IMR-90 (cell line): ENCODE data around the gene MCCD1. TPM values are rescaled to one million over a fixed set of nuclear protein-coding genes. Genes with fewer than 3 reads are reported as not detected.
"Not testable (repeated sequence)": the region's sequence is repeated elsewhere in the genome, so short reads cannot be mapped to it uniquely, and the experiment has no call there.

Experiments used
- ATAC-seq: fragments of 200-7000 bp; cut with Tn5 transposase; 2 replicates; pipeline ENCODE4 v1.9.1; 2020; ENCODE audit warnings: low read depth, mild to moderate bottlenecking, moderate library complexity
- BruUV-seq: library from RNA; stranded (reverse); fragments of 400-500 nt; replicated peaks from 2 replicates; lab custom pipeline; 2021; lab: Mats Ljungman, UMichigan
- CTCF ChIA-PET: fragments of 300-600 bp; formaldehyde crosslinking; extraction: SDS; loops from one replicate; lab custom pipeline; 2021; ENCODE audit warnings: antibody characterized with exemption; lab: Yijun Ruan, JAX
- POLR2A ChIA-PET: fragments of 300-600 bp; sonication (Branson Sonifier 250); formaldehyde crosslinking; loops from one replicate; lab custom pipeline; 2022; ENCODE audit warnings: antibody characterized with exemption; ENCODE audit not compliant: unreplicated experiment; lab: Charles Lee
- DNase-seq: peaks from one replicate; pipeline ENCODE4 v3.0.0; 2013
- H2AFZ ChIP-seq: replicated peaks from 2 replicates; pipeline ENCODE3; 2013; ENCODE audit warnings: low read length, mild to moderate bottlenecking; ENCODE audit not compliant: poor library complexity
- H2AK5ac ChIP-seq: 2 replicates; pipeline ENCODE4 v1.6.1; 2013; ENCODE audit warnings: low read depth, low read length, inconsistent platforms
- H2AK9ac ChIP-seq: replicated peaks from 2 replicates; pipeline ENCODE3; 2013; ENCODE audit warnings: mild to moderate bottlenecking, low read depth, low read length, moderate library complexity; ENCODE audit not compliant: poor library complexity
- H2BK120ac ChIP-seq: 2 replicates; pipeline ENCODE4 v1.6.1; 2013; ENCODE audit warnings: low read depth, low read length, inconsistent platforms
- H2BK15ac ChIP-seq: 3 replicates; pipeline ENCODE4 v1.6.1; 2013; ENCODE audit warnings: low read depth, low read length, inconsistent platforms
- H2BK20ac ChIP-seq: 2 replicates; pipeline ENCODE4 v1.6.1; 2013; ENCODE audit warnings: low read depth, mild to moderate bottlenecking, inconsistent platforms, low read length, moderate library complexity
- H2BK5ac ChIP-seq: 2 replicates; pipeline ENCODE4 v1.6.1; 2013; ENCODE audit warnings: mild to moderate bottlenecking, low read depth, low read length, inconsistent platforms; ENCODE audit not compliant: poor library complexity, severe bottlenecking
- H3K14ac ChIP-seq: replicated peaks from 2 replicates; pipeline ENCODE4 v1.6.1; 2013; ENCODE audit warnings: low read depth, low read length, inconsistent platforms
- H3K18ac ChIP-seq: 2 replicates; pipeline ENCODE4 v1.6.1; 2013; ENCODE audit warnings: low read depth, low read length, control low read depth
- H3K23ac ChIP-seq: 2 replicates; pipeline ENCODE4 v1.6.1; 2013; ENCODE audit warnings: low read depth, low read length, inconsistent platforms
- H3K27ac ChIP-seq: 2 replicates; pipeline ENCODE4 v1.5.1; 2013; ENCODE audit warnings: mild to moderate bottlenecking, control low read depth, low read length; ENCODE audit not compliant: insufficient read depth
- H3K27me3 ChIP-seq: 2 replicates; pipeline ENCODE4 v1.6.1; 2013; ENCODE audit warnings: low read length; ENCODE audit not compliant: control insufficient read depth, insufficient read depth
- H3K36me3 ChIP-seq: 2 replicates; pipeline ENCODE4 v1.6.1; 2013; ENCODE audit warnings: low read length, mixed read lengths; ENCODE audit not compliant: control insufficient read depth, insufficient read depth
- H3K4ac ChIP-seq: 2 replicates; pipeline ENCODE4 v1.6.1; 2013; ENCODE audit warnings: low read depth, low read length, inconsistent platforms
- H3K4me1 ChIP-seq: 2 replicates; pipeline ENCODE4 v1.6.1; 2013; ENCODE audit warnings: low read length, mixed read lengths; ENCODE audit not compliant: control insufficient read depth, insufficient read depth
- H3K4me2 ChIP-seq: 2 replicates; pipeline ENCODE4 v1.6.1; 2013; ENCODE audit warnings: low read depth, mild to moderate bottlenecking, control low read depth, low read length, moderate library complexity
- H3K4me3 ChIP-seq: 2 replicates; pipeline ENCODE4 v1.5.1; 2013; ENCODE audit warnings: low read depth, mild to moderate bottlenecking, control low read depth, low read length, moderate library complexity; ENCODE audit not compliant: insufficient read depth
- H3K56ac ChIP-seq: 2 replicates; pipeline ENCODE4 v1.6.1; 2013; ENCODE audit warnings: low read length, inconsistent platforms; ENCODE audit not compliant: insufficient read depth; ENCODE audit errors: extremely low read depth
- H3K79me1 ChIP-seq, 2 experiments: 2 replicates each; pipeline ENCODE4 v1.6.1; 2013; ENCODE audit warnings: low read length in 2 of 2, inconsistent platforms in 1 of 2, low read depth in 1 of 2
- H3K9ac ChIP-seq: 2 replicates; pipeline ENCODE4 v1.6.1; 2013; ENCODE audit warnings: low read depth, low read length, control low read depth
- H3K9me1 ChIP-seq: 2 replicates; pipeline ENCODE4 v1.6.1; 2013; ENCODE audit warnings: low read length, inconsistent platforms; ENCODE audit not compliant: insufficient read depth
- H3K9me3 ChIP-seq: 2 replicates; pipeline ENCODE4 v1.6.1; 2013; ENCODE audit warnings: low read length; ENCODE audit not compliant: control insufficient read depth, insufficient read depth
- H4K20me1 ChIP-seq: 2 replicates; pipeline ENCODE4 v1.6.1; 2013; ENCODE audit warnings: low read length, inconsistent platforms; ENCODE audit not compliant: insufficient read depth
- H4K5ac ChIP-seq: 2 replicates; pipeline ENCODE4 v1.6.1; 2013; ENCODE audit warnings: mild to moderate bottlenecking, low read depth, low read length, control low read depth
- H4K8ac ChIP-seq, 2 experiments: 2 replicates each; pipeline ENCODE4 v1.6.1; 2013; ENCODE audit warnings: low read depth in 2 of 2, low read length in 2 of 2, control low read depth in 1 of 2, inconsistent platforms in 1 of 2
- H4K91ac ChIP-seq: 2 replicates; pipeline ENCODE4 v1.6.1; 2013; ENCODE audit warnings: low read depth, low read length, inconsistent platforms; ENCODE audit not compliant: insufficient read depth
- CEBPB ChIP-seq: IDR thresholded peaks from 2 replicates; pipeline ENCODE4 v1.6.1; 2012; ENCODE audit warnings: low read depth, low read length, improper control_type of control experiment
- RCOR1 ChIP-seq: IDR thresholded peaks from 2 replicates; pipeline ENCODE4 v1.6.1; 2012; ENCODE audit warnings: mild to moderate bottlenecking, low read length, improper control_type of control experiment; ENCODE audit not compliant: insufficient replicate concordance
- SMC3 ChIP-seq: fragments of 150-350 bp; IDR thresholded peaks from 2 replicates; pipeline ENCODE4 v1.6.1; 2016; ENCODE audit warnings: low read depth, mild to moderate bottlenecking, antibody characterized with exemption, low read length, moderate library complexity
- WGBS, 2 experiments: methylation state at CpG; one replicate each; pipeline versions ENCODE4 v1.1.5 to v1.1.7; 2013; ENCODE audit warnings: missing lambda C conversion rate in 2 of 2; ENCODE audit not compliant: insufficient read length in 1 of 2; ENCODE audit errors: extremely low coverage in 2 of 2; 5-methylcytosine and 5-hydroxymethylcytosine counted together
- dilution Hi-C: fragments of 300-500 bp; cut with HindIII; formaldehyde crosslinking; loops from one replicate; pipeline ENCODE4 v1.14.3; 2018; ENCODE audit warnings: low sequenced_read_pairs; ENCODE audit not compliant: unreplicated experiment
- in situ Hi-C: fragments of 300-500 bp; cut with MboI; formaldehyde crosslinking; loops from 3 replicates; pipeline ENCODE4 v1.14.3; 2019; ENCODE audit warnings: low sequenced_read_pairs, inconsistent platforms, mixed read lengths
- intact Hi-C: fragments of 100-400 bp; cut with micrococcal nuclease; formaldehyde crosslinking; loops from 2 replicates; pipeline ENCODE4 v1.10.0; 2022
- polyA plus RNA-seq, 3 experiments: library from polyadenylated mRNA; depleted of rRNA; stranded (reverse); fragments of >200 nt; gene quantifications; 2 replicates each; pipeline ENCODE4 v1.2.3, GENCODE V29; 2012; ENCODE audit warnings: low replicate concordance in 1 of 3
- total RNA-seq: library from RNA; depleted of rRNA; stranded (reverse); fragments of >200 nt; gene quantifications from 2 replicates; pipeline ENCODE4 v1.2.3, GENCODE V29; 2012

The MCCD1 gene
- total and polyA plus RNA-seq, 2 of the 4 experiments (the other 2 are of a cell fraction): not detected

DNA sequence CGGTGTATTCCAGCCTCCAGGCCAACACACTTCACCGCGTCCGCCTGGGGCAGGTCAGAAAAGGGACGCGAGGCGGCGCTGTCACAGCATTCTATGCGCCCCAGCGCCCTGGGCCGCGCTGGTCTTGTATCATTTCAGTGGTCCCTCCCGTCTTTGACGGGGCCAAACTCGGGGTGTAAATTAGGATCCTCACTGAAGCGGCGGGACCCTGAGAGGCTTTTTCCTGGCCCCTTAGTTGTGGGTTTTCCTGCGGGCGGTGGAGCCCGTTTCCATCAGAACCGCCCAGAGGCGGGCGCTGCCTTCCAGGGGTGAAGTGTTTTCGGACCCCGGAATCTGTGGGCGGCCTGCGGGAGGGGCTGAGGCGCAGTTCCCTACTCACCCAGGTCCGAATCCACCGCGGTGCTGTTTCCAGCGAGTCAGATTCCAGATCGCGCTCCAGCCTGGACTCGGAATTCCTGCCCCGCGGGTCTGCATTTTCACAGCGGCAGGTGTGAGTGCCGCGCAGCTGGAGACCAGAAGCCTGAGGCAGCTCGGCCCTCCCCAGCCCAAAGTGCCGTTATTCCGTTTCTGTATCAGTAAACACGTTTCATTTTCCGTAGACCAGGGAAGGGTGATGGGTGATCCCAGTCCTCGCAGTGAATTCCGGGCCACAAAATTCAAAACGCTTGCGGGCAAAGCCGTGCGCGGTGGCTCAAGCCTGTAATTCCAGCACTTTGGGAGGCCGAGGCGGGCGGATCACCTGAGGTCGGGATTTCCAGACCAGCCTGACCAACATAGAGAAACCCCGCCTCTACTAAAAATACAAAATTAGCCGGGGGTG, 34.7 kb upstream of the MCCD1 start (continued):
- no peak for TF ChIP-seq RCOR1

GRCh38 chr6:31495580-31495979, 33.2 kb upstream of the MCCD1 start:
- in situ Hi-C loops: no loop called here

DNA sequence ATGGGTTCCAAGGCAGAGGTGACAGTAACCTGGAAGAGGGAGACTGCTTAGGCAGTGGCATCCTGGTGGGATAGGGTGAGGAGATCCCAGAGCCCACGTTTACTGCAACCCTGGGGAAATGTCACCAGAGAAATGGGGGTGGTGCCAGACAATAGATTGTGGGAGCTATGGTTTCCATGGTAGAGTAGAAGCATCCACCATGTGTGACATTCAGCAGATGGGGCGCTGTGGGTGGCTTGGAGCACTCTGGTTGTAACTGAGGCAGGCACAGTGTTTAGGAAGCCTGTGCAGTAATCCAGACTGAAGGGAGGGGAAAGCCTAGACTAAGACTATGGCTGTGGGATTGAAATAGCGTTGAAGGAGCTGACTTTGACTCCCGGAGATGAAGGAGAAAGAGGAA, 31.9 kb upstream of the MCCD1 start:
- peak overlapping the region; percentile 60 for H3K14ac ChIP-seq
- H3K27me3 ChIP-seq, H2BK5ac ChIP-seq, DNase-seq, BruUV-seq, POLR2A ChIA-PET, dilution Hi-C loops, H3K27ac ChIP-seq, H3K36me3 ChIP-seq, H3K9me3 ChIP-seq, H4K5ac ChIP-seq, H2AK9ac ChIP-seq, H3K9ac ChIP-seq, H3K9me1 ChIP-seq, H3K4me2 ChIP-seq, in situ Hi-C loops, H3K4me3 ChIP-seq, H4K8ac ChIP-seq, H2AFZ ChIP-seq, H3K56ac ChIP-seq, H3K4me1 ChIP-seq, H3K18ac ChIP-seq, intact Hi-C loops, H4K91ac ChIP-seq, ATAC-seq: not testable (repeated sequence)
- 59% methylated on average over 2 of the region's 4 CpGs; no CpG with 5 or more reads in 1 of the 2 experiments for WGBS, 2 experiments
- H3K4ac ChIP-seq: peak overlapping the region; percentile 60
- CTCF ChIA-PET: interaction anchor here (0.8 kb wide), 1 partner anchor 26 kb away, joined by 7 read pairs; no protein-coding TSS in a partner anchor
- H2BK15ac ChIP-seq: peak overlapping the region; percentile 20; the same call in 1 of the 3 replicates
- peak overlapping the region; percentile 40; the same call in 1 of the 2 replicates for H2BK20ac ChIP-seq
- peaks cover 7 to 46% of the 10 kb centered on the region in 2 experiments; a peak in 3 of 4 replicates for H3K79me1 ChIP-seq
- peaks cover 11% of the 10 kb centered on the region; the same call in 1 of the 2 replicates for H4K20me1 ChIP-seq
- H3K23ac ChIP-seq: peak overlapping the region; percentile 59
- peak overlapping the region; percentile 61; the same call in 1 of the 2 replicates for H2BK120ac ChIP-seq
- H2AK5ac ChIP-seq: peak overlapping the region; percentile 48; the same call in 1 of the 2 replicates

More at GRCh38 chr6:31495580-31495979, 33.2 kb upstream of the MCCD1 start:
- Histone ChIP-seq H3K4me1 (peaks cover 3% of the 10 kb centered on the region), H4K91ac (peak overlapping the region; percentile 37; the same call in 1 of the 2 replicates), H3K23ac (peak overlapping the region; percentile 18; the same call in 1 of the 2 replicates), H4K5ac (peak overlapping the region; percentile 49; the same call in 1 of the 2 replicates), H3K36me3 (no peaks in the 10 kb centered on the region), H3K14ac (0 out of 2 replicates have a peak overlapping the region, but pooled peaks have one; percentile 61), H3K56ac (no peak overlapping the region), H3K4me3 (no peak overlapping the region; the same call in 1 of the 2 replicates), H3K9me1 (peaks cover 6% of the 10 kb centered on the region), H2BK20ac (peak overlapping the region; percentile 41; the same call in 1 of the 2 replicates), H3K4ac (peak overlapping the region; percentile 61), H3K27me3 (no peaks in the 10 kb centered on the region), H4K20me1 (peaks cover 6% of the 10 kb centered on the region; the same call in 1 of the 2 replicates), H3K79me1 (peaks cover 7 to 45% of the 10 kb centered on the region in 2 experiments; a peak in 3 of 4 replicates), H3K9ac (no peak overlapping the region), H2AK9ac (no peak overlapping the region), H3K18ac (peak overlapping the region; percentile 58; the same call in 1 of the 2 replicates), H2AFZ (no peak overlapping the region), H2BK15ac (peak overlapping the region; percentile 59; the same call in 1 of the 3 replicates), H2AK5ac (peak overlapping the region; percentile 33; the same call in 1 of the 2 replicates), H2BK120ac (peak overlapping the region; percentile 27; the same call in 1 of the 2 replicates), H3K27ac (no peak overlapping the region), H3K4me2 (peak overlapping the region; percentile 55; the same call in 1 of the 2 replicates), H3K9me3 (no peaks in the 10 kb centered on the region), H4K8ac (peak overlapping the region in 1 of 2 experiments; percentile 64; a peak in 2 of 4 replicates), H2BK5ac (peak overlapping the region; percentile 80)
- no TSS peak for BruUV-seq
- intact Hi-C loops (no loop called here), dilution Hi-C loops (no loop called here)
- ChIA-PET CTCF (interaction anchor here (0.8 to 0.9 kb wide), 2 partner anchors 32 to 43 kb away, joined by 3 to 5 read pairs; no protein-coding TSS in a partner anchor), POLR2A (interaction anchor here (0.6 kb wide), 1 partner anchor 46 kb away, joined by 4 read pairs; the partner anchor contains the start of gene DDX39B)
- ATAC-seq (peak; percentile 40), DNase-seq (peak; percentile 62)
- no CpG with 5 or more reads among the region's 2 CpGs for WGBS, 2 experiments
- TF ChIP-seq SMC3 (no peak), CEBPB (no peak), RCOR1 (no peak)
